ENCODE results near the gene JCAD.
"Not testable (repeated sequence)": the region's sequence is repeated elsewhere in the genome, so short reads cannot be mapped to it uniquely, and the experiment has no call there.

JCAD gene

DNA sequence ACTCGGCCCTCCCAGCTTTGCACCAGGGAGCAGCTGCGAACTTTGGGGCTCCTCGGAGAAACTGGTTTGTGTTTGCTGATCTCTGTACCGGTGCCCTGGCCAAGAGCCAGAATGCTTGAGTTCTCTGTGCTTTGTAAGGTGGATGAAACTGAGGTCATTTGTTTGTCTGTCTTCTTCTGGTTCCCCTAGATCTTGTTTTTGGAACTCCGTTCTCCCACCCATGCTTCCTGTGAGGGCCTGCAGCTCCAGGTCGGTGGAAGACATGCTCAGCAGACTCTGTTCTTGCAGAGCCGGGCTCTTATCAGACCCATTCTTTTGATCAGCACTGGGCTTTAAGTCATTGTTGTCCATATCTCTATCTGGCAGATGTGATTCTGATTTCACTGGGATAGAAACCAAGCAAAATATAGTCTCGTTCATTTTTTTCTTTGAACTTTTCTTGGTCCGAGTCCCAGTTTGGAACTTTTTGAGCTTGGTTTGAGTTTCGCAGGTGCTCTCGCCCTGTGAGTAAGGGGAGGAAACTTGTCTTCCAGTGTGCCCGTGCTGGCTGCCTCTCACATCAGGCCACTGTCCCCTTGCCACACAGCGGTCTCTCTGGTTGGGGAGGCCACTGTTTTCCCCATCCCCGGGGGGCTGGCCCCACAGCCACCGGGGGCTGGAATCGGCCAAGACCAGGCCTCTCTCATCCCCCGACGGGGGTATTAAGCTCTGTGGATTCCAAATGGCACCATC is 31.2 kb downstream of the JCAD start:
- DNase-seq: no peak

DNA sequence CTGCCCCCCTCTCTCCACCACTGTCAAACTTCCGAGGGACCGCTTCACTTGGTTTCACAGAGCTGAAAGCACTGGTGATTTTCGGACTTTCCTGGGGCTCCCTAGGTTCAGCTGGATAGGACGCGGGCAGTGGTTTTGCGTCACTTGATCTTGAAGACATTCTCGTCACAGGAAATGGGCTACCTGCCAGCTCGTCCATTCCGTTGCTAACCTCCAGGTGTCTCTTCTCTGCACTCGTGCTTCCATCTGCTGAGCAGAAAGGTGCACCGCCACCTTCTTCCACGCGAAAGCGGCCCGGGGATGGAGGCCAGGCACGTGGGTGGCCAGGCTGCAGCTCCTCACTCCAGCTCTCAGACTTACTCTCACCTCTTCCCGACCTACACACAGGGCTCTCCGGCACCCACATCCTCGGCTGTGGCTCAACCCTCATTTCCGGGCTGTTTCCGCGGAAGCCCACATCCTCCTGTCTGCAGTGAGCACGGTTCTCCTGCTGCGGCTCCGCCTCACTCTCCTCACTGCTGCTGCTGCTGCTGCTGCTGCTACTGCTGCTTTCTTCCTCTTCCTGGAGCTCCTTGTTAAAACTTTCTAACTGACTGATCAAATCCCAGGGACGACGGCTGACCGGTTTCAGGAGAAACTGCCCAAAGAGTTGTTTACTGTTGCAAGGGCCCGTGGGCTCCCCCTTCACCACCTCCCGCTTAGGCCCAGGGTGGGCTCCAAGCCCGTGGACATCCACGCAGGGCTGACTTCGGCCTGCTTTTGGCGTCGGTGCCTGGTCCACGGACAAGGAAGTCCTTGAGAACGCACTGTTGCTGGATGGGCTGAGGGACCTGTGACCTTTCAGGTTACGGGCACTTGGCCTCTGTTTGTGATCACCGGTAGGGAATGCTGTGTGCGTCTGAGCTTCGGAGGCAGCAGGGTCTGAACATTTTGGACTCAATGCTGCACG is 32.1 kb downstream of the JCAD start:
- DNase-seq: peak in 3 of 58 donors; percentile 9 to 54 (median 31)

GRCh38 chr10:30026578-30026977 is 32.8 kb downstream of the JCAD start:
- no peak for DNase-seq

GRCh38 chr10:30026080-30026479 is 33.3 kb downstream of the JCAD start:
- no peak for DNase-seq

DNA sequence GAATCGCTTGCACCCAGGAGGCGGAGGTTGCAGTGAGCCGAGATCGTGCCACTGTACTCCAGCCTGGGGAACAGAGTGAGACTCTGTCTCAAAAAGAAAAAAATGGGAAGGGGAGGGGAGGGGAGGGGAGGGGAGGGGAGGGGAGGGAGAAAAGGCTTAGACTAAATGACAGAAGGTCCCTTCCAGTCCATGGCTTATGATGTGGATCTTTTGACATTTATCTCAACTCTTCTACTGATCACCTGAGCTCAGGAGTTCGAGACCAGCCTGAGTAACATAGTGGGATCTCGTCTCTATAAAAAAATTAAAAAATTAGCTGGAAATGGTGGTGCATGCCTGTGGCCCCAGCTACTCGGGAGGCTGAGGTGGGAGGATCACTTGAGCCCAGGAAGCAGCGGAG is 34.0 kb downstream of the JCAD start:
- not testable (repeated sequence) for DNase-seq

- DNase-seq: no peak
Measured at GRCh38 chr10:30022590-30022989, 36.8 kb downstream of the JCAD start.

- no peak for DNase-seq
Measured at GRCh38 chr10:30019468-30019867, 39.9 kb downstream of the JCAD start.

DNA sequence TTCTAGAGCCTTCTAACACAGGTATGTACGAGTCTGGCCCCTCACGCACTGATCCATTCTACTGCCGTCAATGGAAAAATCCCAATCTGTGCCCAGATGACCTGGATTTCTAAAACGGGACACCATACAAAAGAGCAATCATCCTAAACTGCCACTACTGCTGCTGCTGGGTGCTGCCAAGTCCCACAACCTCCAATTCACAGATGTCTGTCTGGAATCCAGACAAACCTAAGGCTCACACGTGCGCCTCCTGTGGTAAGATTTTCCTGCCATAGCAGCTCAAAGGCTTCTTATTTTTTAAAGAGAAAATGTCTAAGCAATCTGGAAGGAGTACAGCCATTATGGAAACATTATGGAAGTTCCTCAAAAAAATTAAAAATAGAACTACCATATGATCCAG is 40.9 kb downstream of the JCAD start:
- DNase-seq: peak in 10 of 58 donors; percentile 16 to 47 (median 28)

GRCh38 chr10:30017966-30018365 is 41.4 kb downstream of the JCAD start:
- no peak for DNase-seq

- DNase-seq: peak in 1 of 58 donors; percentile 7
Measured at GRCh38 chr10:30017556-30017955, 41.8 kb downstream of the JCAD start.

DNA sequence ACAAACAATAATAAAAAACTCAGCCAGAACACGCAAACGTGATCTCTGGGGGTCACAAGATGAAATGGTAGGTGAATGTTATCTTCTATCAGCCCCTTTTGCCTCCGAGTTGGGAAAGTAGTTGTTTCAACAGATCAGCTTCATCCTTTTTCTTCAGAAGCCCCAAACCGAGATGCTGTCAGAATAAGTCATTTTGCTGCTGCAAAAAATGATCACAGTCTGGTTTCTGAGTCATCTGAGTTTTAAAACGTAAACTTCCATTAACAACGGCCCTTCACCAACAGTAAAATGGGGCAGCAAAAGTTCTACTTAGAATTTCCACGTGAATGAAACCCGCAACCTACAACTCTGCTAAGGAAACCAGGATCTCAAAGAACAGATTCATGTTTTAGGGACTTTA is 44.9 kb downstream of the JCAD start:
- no peak for DNase-seq

DNA sequence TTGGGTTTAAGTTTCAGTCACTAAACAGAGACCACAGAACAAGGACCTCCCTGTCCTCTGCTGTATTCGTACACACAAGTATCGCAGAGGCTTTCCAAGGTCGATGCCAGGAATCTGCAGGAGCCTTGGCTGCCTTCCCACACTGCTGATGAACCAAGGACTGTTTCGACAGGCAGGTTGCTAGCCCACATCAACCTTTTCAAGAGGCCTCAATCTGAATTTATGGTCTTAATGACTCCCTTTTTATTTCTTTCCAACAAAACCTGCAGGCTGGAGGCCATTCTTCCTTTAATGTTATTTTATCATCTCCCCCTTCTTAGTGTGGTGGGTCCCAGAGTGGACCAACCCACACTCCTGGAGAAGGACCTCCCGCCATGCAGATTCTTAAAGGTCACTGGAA is 45.6 kb downstream of the JCAD start:
- DNase-seq: peak in 10 of 58 donors; percentile 13 to 55 (median 26)

DNA sequence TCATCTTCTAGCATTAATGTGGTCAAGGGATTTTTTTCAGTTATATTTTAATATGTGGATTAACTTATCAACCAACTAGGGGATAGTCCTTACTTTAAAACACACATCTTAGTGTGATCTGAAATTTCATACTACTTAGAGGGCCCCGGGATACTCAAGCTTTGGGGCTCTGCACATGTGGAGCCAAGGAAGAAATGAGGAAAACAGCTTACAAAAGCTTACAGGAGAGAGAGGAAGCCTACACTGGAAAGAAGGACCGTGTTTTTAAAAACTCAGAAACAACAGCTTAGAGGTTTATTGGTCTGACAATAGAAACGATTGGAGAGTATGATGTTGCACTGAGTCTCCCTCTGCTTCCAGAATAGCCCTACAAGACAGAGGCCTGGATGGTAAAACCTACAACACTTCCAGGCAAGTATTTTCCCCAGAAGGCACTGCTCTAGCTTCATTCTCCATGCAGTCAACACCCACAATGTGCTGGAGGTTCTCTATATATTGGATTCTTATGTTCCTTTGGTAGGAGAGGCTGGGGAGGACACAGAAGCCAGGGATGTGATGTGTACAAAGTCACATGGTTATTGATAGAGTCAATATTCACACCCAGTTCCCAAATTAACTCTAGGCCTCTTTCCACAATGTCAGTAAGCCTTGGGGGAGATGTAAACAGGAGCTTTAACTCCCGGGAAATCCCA is 47.3 kb downstream of the JCAD start:
- no peak for DNase-seq

- DNase-seq: no peak
Measured at GRCh38 chr10:30011396-30011795, 48.0 kb downstream of the JCAD start.

DNA sequence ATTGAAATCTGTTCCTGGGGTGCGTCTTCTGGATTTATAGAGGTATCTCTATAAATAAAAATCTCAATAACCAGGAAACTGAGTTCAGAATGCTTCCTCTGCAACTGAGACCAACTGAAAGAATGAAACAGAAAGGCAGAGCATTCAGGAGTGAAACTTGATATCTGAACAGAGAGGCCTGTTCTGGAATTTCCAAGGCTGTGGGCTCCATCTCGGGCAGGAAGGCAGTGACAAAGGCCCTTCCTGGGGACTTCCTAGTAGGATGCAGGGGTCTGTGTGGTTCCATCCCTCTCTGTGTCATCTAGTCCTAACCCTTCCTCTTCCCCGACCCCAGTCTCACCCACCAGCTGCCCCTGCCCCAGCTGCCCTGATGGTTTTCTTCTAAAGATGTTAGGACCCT is 52.0 kb downstream of the JCAD start:
- no peak for DNase-seq

GRCh38 chr10:30006410-30006809 is 53.0 kb downstream of the JCAD start:
- DNase-seq: no peak

- not testable (repeated sequence) for DNase-seq
Measured at GRCh38 chr10:30005116-30005515, 54.3 kb downstream of the JCAD start.

DNA sequence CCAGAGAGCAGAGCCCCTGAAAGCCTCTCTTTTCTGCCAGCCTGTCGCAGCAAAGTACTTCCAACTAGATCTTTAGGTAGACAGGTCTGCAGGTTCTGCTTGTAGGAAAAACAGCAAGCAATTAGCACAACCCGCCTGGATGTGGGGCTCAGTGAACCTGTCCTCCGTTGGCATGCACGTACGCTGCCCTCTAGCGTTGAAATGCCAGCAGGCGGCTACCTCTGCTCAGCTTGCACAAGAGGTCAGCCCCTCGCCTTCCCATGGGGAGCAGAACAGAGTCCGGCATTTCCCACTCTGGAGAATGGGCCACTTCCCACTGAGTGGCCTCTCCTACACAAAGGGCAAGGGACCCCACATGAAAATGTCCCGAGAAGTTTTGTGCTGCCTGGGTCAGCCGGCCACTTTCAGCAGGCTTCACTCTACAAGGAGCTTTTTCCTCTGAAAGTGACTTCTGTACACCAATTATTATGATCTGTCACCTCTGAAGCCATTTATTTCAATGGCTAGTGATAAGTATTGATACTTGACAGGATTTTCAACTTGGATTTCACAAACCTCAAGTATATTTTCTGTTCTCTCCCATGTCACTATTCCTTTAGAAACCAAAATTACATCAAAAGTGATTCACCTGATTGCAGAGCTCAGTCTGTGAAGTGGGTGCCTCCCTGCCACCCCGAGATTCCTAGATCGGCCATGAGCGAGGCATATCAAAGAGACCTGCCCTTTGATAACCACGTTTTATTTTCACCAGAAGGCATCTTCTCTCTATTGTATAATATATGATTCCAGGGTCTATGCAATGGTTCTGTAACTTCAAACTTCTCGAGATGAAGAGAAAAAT is 56.7 kb downstream of the JCAD start:
- peak in 24 of 58 donors; percentile 4 to 58 (median 18) for DNase-seq

DNA sequence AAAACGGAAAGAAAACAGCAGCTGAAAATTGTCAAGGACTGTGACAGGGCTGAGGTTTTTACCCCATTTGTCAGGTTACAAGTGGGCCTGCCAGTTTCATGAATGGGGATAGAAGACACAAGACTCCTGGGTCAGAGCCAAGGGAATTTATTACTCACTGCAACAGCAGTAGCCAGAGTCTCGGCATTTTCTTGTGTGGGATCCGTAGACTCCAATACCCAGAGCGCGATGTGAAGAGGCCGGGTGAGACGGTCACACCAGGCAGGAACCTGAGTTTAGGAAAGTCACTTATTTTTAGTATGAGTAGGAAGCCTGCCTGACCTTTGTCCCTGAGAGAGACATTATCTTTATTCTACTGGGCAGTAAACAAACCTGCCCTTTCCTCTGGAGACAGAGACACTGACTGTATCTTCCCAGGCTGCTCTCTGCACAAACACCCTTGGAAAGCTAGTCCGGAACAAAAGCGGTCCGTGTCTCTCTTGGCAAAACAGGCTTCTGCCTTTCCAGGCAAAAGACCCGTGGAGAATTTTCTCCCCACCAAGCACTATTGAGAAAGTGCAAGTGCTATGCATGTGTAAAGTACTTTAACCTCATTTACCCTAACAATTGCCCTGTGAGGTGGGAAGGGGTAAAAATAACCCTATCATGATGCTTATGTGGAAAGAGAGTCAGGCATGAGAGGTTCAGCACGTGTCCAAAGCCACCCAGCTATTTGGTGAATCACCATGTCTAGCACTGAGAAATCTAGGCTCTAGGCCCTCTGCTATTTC is 58.4 kb downstream of the JCAD start:
- DNase-seq: no peak

Measured in anterior cingulate cortex (tissue), 58 donors.